H7 (cell line): ENCODE measurements around the gene SUPT3H. TPM values are rescaled to one million over a fixed set of nuclear protein-coding genes. Genes with fewer than 3 reads are reported as not detected.

Experiments
- DNase-seq: peaks from one replicate; pipeline ENCODE4 v3.0.0; 2012
- H3K27me3 ChIP-seq: 2 replicates; pipeline ENCODE4 v1.6.0; 2011; ENCODE audit warnings: mild to moderate bottlenecking, low read length; ENCODE audit not compliant: control insufficient read depth, insufficient read depth
- H3K36me3 ChIP-seq: replicated peaks from 2 replicates; pipeline ENCODE4 v1.5.1; 2011; ENCODE audit warnings: low read length; ENCODE audit not compliant: control insufficient read depth, insufficient read depth
- H3K4me3 ChIP-seq: 2 replicates; pipeline ENCODE4 v1.5.1; 2011; ENCODE audit warnings: low read depth, mild to moderate bottlenecking, control low read depth, low read length, moderate library complexity; ENCODE audit not compliant: insufficient read depth
- total RNA-seq: library from RNA; depleted of rRNA; stranded (reverse); fragments of >200 nt; shearing (Covaris generic); gene quantifications from 2 replicates; pipeline ENCODE4 v1.2.3, GENCODE V29; 2014

SUPT3H gene
- total RNA-seq, 1 experiment from 2014 or later: 13.3 TPM

DNA sequence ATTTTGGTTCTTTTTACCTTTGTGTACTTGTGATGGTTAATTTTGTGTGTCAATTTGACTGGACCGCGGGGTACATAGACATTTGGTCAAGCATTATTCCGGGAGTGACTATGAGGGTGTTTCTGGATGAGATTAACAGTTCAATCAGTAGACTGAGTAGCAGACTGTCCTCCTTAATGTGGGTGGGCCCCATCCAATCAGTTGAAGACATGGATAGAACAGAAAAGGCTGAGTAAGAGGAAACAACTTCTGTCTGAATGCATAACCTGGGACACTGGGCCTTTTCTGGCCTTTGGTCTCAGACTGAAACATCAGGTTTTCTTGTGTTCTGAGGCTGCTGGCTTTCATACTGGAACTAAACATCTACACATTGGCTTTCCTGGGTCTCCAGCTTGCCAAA, 353.1 kb downstream of the SUPT3H start:
- DNase-seq: no peak
- Histone ChIP-seq H3K36me3 (no peaks in the 10 kb centered on the region), H3K27me3 (no peaks in the 10 kb centered on the region)

GRCh38 chr6:45021676-45022075, 356.1 kb downstream of the SUPT3H start:
- Histone ChIP-seq H3K36me3 (no peaks in the 10 kb centered on the region), H3K27me3 (no peaks in the 10 kb centered on the region), H3K4me3 (no peak overlapping the region)
- no peak for DNase-seq

More for the DNA sequence above, 353.1 kb downstream of the SUPT3H start:
- no peak overlapping the region for H3K4me3 ChIP-seq

DNA sequence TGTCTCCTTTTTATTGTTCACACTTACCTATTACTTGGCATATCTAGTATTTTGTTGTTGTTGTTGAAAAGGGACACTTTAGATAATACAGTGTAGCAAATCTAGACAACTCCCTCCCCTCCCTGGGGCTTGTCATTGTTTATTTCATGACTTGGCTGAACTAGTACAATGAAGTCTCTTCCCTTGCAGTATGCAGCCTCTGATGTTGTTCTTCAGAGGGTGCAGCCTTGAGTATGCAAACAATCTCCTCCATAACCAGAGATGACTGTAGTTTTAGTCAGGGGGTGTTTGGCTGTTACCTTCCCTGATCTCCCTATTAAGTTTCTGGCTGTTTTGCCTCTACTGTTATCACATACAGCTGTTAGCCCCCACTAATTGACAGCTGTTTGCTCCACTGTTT, 365.0 kb downstream of the SUPT3H start:
- no peak for DNase-seq
- Histone ChIP-seq H3K4me3 (no peak overlapping the region), H3K27me3 (no peaks in the 10 kb centered on the region), H3K36me3 (no peaks in the 10 kb centered on the region; the same call in 1 of the 2 replicates)

GRCh38 chr6:45009576-45009975, 368.2 kb downstream of the SUPT3H start:
- H3K27me3 ChIP-seq: no peaks in the 10 kb centered on the region
- no peak overlapping the region for H3K4me3 ChIP-seq
- no peaks in the 10 kb centered on the region; the same call in 1 of the 2 replicates for H3K36me3 ChIP-seq
- no peak for DNase-seq

- Histone ChIP-seq H3K27me3 (no peaks in the 10 kb centered on the region), H3K4me3 (no peak overlapping the region), H3K36me3 (no peaks in the 10 kb centered on the region)
- no peak for DNase-seq
These were observed 370.8 kb downstream of the SUPT3H start for GRCh38 chr6:45006893-45007292.

DNA sequence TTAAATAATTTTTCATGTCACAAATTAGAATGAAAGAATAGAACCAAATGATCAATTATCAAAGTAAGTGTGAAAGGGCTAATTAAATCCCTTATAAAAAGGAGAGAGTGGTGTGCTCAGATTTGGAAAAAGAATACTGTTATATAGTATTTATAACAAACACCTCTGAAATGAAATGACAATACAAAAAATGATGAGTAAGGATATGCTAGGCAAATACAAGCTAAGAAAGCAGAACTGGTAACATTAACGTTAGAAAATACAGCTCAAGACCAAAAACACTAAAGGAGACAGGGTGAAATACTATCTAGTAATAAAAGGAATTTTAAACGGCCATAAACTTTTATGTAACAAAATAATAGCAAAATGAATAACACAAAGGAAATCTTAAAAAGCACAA, 373.8 kb downstream of the SUPT3H start:
- no peaks in the 10 kb centered on the region for H3K36me3 ChIP-seq
- no peaks in the 10 kb centered on the region for H3K27me3 ChIP-seq
- no peak overlapping the region for H3K4me3 ChIP-seq
- no peak for DNase-seq

DNA sequence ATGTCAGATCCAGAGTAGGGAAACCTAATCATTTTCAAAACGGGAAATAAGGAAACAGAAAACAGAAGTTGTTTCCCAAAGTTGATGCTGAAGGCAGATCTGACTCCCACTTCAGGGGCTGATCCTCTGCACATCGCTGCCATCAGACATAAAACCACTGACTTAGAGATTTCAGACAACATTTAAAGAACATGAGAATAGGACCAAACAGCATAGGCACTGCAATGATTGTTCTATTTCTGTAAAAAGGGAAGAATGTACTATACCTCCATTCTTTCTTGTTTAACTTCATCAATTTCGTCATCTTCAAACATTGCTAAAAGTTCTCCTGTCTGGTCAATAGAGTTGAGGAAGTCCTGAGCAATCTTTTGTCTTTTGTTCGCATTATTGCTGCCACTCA, 374.3 kb downstream of the SUPT3H start:
- H3K27me3 ChIP-seq: no peaks in the 10 kb centered on the region
- no peak overlapping the region for H3K4me3 ChIP-seq
- no peak for DNase-seq
- H3K36me3 ChIP-seq: no peaks in the 10 kb centered on the region

DNA sequence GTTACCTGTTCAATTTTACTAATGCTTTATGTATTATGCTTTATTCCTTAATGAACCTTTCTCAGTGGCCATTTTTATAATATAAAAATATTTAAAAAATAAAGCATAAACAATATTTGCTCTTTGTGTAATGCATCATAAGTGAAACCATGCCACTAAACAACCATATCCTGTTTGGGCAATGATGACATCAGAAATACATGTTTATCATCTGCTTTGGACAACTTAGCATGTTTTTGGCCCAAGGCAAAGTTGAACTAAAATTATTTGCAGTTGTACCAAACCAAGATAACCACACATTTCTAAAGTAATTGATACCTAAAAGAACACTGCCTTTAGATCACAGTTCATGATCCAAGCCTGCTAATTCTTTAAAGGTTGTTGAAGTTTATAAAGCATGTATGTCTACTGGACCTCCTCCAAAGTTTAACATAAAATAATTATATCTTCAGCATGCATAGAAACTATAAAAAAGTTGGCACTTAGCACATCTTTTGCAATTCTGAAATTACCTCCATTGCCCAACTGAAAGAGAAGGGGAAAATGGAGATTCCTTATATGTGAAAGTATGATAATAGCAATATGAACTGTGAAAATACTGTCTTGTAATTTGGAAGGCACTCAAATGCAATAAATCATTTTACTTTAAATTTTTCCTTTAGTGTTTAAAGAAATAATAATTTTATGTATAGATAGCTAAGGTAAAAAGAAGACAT, 375.2 kb downstream of the SUPT3H start:
- no peak for DNase-seq
- H3K36me3 ChIP-seq: no peaks in the 10 kb centered on the region
- no peaks in the 10 kb centered on the region for H3K27me3 ChIP-seq
- H3K4me3 ChIP-seq: no peak overlapping the region

GRCh38 chr6:45001663-45002062, 376.1 kb downstream of the SUPT3H start:
- Histone ChIP-seq H3K4me3 (no peak overlapping the region), H3K36me3 (no peaks in the 10 kb centered on the region), H3K27me3 (no peaks in the 10 kb centered on the region)
- no peak for DNase-seq

DNA sequence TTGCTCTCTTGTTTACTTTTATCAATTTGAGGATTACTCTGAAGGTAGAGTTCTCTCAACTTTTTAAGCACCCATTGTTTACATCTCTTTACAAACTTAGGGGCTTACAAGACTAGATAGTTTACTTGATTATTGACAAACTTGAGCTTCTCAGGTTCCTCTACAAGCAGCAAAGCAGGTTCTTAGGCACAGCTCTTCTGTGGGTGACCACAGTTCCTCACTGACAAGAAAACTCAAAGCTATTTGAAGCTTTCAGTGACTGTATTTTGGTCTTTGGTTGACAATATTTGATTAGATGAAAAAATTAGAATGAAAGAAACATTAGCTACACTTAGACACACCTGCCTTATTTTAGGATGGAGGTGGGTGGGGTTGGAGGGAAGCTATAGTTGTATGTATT, 376.9 kb downstream of the SUPT3H start:
- no peaks in the 10 kb centered on the region for H3K36me3 ChIP-seq
- H3K27me3 ChIP-seq: no peaks in the 10 kb centered on the region
- DNase-seq: no peak
- no peak overlapping the region for H3K4me3 ChIP-seq

GRCh38 chr6:44999066-44999465, 378.7 kb downstream of the SUPT3H start:
- Histone ChIP-seq H3K36me3 (no peaks in the 10 kb centered on the region), H3K4me3 (no peak overlapping the region), H3K27me3 (no peaks in the 10 kb centered on the region)
- DNase-seq: no peak

DNA sequence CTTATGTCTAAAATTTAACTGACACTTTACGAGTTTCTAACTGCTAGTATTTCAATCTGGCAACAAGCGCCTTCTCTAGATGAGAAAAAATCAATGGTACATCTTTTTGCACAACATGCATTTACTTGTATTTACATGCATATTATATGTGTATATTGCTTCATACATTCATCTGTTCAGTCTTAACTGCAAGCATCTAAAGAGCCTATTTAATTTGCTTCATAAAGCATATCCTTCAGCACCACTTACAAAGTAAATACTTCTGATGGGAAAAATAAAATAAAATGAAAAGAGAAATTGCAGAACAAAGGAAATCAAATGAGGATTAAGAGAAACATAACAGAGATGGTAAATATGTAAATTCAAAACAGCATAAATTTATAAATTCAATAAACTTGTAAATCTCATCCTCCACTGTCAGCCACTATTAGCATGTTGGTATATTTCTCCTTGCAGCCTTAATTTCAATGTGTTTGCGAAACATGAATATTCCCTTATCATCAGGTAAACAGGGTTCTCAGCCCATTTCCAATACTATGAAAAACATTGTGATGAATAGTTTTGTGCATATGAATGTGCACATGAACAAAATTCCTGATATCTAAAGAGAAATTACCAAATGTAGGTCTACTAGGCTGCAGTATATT, 382.1 kb downstream of the SUPT3H start:
- DNase-seq: no peak
- Histone ChIP-seq H3K4me3 (no peak overlapping the region), H3K36me3 (no peaks in the 10 kb centered on the region), H3K27me3 (no peaks in the 10 kb centered on the region)

- Histone ChIP-seq H3K36me3 (no peaks in the 10 kb centered on the region), H3K4me3 (no peak overlapping the region), H3K27me3 (no peaks in the 10 kb centered on the region)
- DNase-seq: no peak
These were observed 388.3 kb downstream of the SUPT3H start for GRCh38 chr6:44989391-44989790.

GRCh38 chr6:44985006-44985405, 392.7 kb downstream of the SUPT3H start:
- no peaks in the 10 kb centered on the region for H3K36me3 ChIP-seq
- no peak for DNase-seq
- no peaks in the 10 kb centered on the region for H3K27me3 ChIP-seq
- no peak overlapping the region for H3K4me3 ChIP-seq

DNA sequence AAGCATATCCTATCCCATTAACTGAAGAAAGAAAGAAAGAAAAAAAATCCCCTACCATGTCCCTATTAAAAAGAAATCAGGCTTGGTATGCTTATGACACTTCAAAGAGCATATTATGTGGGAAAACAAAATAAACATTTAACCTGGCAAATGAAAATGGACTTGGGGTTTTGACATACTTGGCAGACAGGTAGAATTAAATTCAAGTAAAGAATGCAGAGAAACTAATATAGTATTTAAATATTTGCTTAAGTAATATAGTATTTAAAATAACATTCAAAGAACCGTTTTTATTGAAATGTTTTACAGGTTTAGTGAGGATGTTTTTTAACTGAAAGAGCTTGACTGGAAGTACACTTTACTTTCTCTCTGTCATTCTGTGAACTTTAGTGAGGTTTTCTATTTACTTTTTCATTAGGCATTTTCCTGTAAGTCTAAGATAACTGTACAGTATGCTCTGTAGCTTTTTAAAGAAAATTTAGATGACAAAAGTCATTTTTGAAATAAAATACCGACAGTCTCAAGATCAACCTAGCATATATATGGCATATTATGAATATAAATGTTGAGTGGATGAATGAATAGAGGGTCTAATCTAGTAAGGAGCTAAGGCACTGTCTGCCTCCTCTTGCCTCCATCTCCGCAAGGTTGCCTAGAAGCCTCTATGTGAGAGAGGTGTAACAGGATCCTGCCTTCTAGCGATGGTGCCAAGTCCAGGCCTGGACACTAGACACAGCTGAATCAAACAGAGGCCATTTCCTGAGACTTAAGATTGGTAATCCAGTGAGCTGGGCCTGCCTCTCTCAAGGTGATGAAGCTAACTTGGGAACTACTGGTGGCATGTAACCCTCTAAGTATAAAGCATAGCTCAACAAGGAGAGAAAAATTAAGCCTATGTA, 394.0 kb downstream of the SUPT3H start:
- no peaks in the 10 kb centered on the region for H3K27me3 ChIP-seq
- no peak for DNase-seq
- no peaks in the 10 kb centered on the region for H3K36me3 ChIP-seq
- H3K4me3 ChIP-seq: no peak overlapping the region
